Stomach (tissue), 9 donors: ENCODE results near the gene ERBIN. TPM values are rescaled to one million over a fixed set of nuclear protein-coding genes. Genes with fewer than 3 reads are reported as not detected.
"Not testable (repeated sequence)": the region's sequence is repeated elsewhere in the genome, so short reads cannot be mapped to it uniquely, and the experiment has no call there.

ENCODE experiments used
- DNase-seq, 2 donors: peaks; one replicate each; pipeline versions ENCODE4 v3.0.0 to v3.0.0-alpha.2; 2013 to 2019
- H3K27ac ChIP-seq, 5 donors: fragments of 200-600 bp in 4 of 5; sonication (generic) in 4 of 5; one replicate each; pipeline ENCODE4 v1.5.1; 2013 to 2019; ENCODE audit warnings: mild to moderate bottlenecking in 1 of 5, moderate library complexity in 1 of 5
- H3K27me3 ChIP-seq, 3 donors: fragments of 200-600 bp; sonication (generic); one replicate each; pipeline ENCODE4 v1.5.1; 2017 to 2019; ENCODE audit warnings: mixed run types in 1 of 3
- H3K36me3 ChIP-seq, 4 donors: fragments of 200-600 bp; sonication (generic); 1 replicate in 3 of 4; 2 replicates in 1 of 4; pipeline ENCODE4 v1.5.1; 2016 to 2019
- H3K4me1 ChIP-seq, 4 donors: fragments of 200-600 bp; sonication (generic); one replicate each; pipeline ENCODE4 v1.5.1; 2016 to 2019
- H3K4me3 ChIP-seq, 4 donors: fragments of 200-600 bp; sonication (generic) in 3 of 4; one replicate each; pipeline ENCODE4 v1.5.1; 2016 to 2019; ENCODE audit warnings: mild to moderate bottlenecking in 1 of 4
- H3K9me3 ChIP-seq, 4 donors: fragments of 200-600 bp; sonication (generic); one replicate each; pipeline ENCODE4 v1.5.1; 2016 to 2019
- EP300 ChIP-seq: sonication (generic); formaldehyde crosslinking; IDR thresholded peaks from one replicate; pipeline ENCODE4 v1.6.1; 2017; ENCODE audit warnings: antibody characterized with exemption
- POLR2A ChIP-seq, 4 donors: fragments of 450-650 bp; IDR thresholded peaks; one replicate each; pipeline ENCODE4 v1.6.1; 2016; ENCODE audit warnings: antibody characterized with exemption in 4 of 4, control low read depth in 2 of 4, mild to moderate bottlenecking in 1 of 4, moderate library complexity in 1 of 4
- POLR2AphosphoS5 ChIP-seq, 3 donors: sonication (generic); formaldehyde crosslinking; IDR thresholded peaks; one replicate each; pipeline ENCODE4 v1.6.1; 2016; ENCODE audit warnings: antibody characterized with exemption in 3 of 3
- WGBS, 5 donors: extraction: QIAGEN DNeasy Blood & Tissue Kit in 3 of 5; methylation state at CpG; one replicate each; pipeline versions ENCODE4 v1.1.5 to v1.1.7; 2013 to 2018; 5-methylcytosine and 5-hydroxymethylcytosine counted together
- intact Hi-C: fragments of 100-400 bp; cut with DNase I; formaldehyde crosslinking; loops from one replicate; pipeline ENCODE4 v1.15.1; 2023; ENCODE audit warnings: low total_unique reads
- polyA plus RNA-seq, 3 donors: library from polyadenylated mRNA; stranded (reverse); fragments of 200-250 nt; gene quantifications; one replicate each; pipeline ENCODE4 v1.2.3, GENCODE V29; 2013
- total RNA-seq, 5 donors: library from RNA; depleted of rRNA; stranded (reverse); fragments of >200 nt; gene quantifications; one replicate each; pipeline versions ENCODE4 v1.1.0 to v1.2.3, GENCODE V29; 2014 to 2016
- TF ChIP-seq, protein P1 (sequence below), 7 experiments: fragments of 450-650 bp in 4 of 7; fragments of 200-600 bp in 3 of 7; sonication (generic) in 3 of 7; IDR thresholded peaks; one replicate each; pipeline ENCODE4 v1.5.1; 2016 to 2019; ENCODE audit warnings: antibody characterized with exemption in 7 of 7, control low read depth in 2 of 7, mild to moderate bottlenecking in 1 of 7
- donor health status: healthy with polysubstance abuse.
- donor health status: Bipolar disorder and iron deficiency.
- donor health status: healthy.

Gene ERBIN
- total and polyA plus RNA-seq, 8 donors, result 10.3 to 207 (median 37.2) TPM

GRCh38 chr5:65882278-65882677 lies 44.1 kb upstream of the ERBIN start:
- H3K27me3 ChIP-seq, result no peaks in the 10 kb centered on the region
- WGBS, 5 donors, result 61 to 99% (median 94%) methylated on average over 2 of the region's 2 CpGs

DNA sequence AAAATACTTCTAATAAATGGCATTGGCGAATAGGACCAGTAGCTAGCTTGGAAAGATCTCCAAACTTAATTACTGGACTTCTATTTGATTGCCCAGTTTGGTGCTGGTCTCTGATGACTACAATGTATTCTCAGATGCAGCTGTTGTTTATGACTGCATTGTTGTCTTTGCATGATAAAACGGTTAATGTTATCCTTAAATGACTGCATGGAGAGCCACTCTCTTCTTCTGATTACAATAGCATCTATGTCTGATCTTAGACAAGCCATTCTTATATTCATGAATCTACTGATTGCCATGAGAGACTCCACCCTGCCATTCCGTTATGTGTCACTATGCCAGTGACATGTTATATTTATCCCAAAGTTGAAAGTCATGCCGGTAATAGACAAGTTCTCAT lies 42.9 kb upstream of the ERBIN start:
- peaks cover 0 to 6% (median 0%) of the 10 kb centered on the region in 4 donors for H3K9me3 ChIP-seq
- no peaks in the 10 kb centered on the region for H3K36me3 ChIP-seq
- H3K4me1 ChIP-seq, result no peaks in the 10 kb centered on the region
- H3K27me3 ChIP-seq, result no peaks in the 10 kb centered on the region
- H3K27ac ChIP-seq, result no peak overlapping the region
- WGBS, 5 donors, result 83 to 94% (median 91%) methylated on average over 4 of the region's 4 CpGs
- no peak overlapping the region for H3K4me3 ChIP-seq
- TF ChIP-seq EP300, result no peak
- TF ChIP-seq POLR2A (IDR thresholded peaks at IDR 0.05), result no peak
- intact Hi-C loops, result no loop called here
- no peak for DNase-seq

More at GRCh38 chr5:65882278-65882677, 44.1 kb upstream of the ERBIN start:
- H3K4me1 ChIP-seq, result no peaks in the 10 kb centered on the region
- no peaks in the 10 kb centered on the region for H3K36me3 ChIP-seq
- intact Hi-C loops, result no loop called here
- H3K9me3 ChIP-seq, result peaks cover 0 to 10% (median 0%) of the 10 kb centered on the region in 4 donors
- no peak overlapping the region for H3K4me3 ChIP-seq
- no peak for DNase-seq
- TF ChIP-seq EP300, result no peak
- TF ChIP-seq, protein P1, sequence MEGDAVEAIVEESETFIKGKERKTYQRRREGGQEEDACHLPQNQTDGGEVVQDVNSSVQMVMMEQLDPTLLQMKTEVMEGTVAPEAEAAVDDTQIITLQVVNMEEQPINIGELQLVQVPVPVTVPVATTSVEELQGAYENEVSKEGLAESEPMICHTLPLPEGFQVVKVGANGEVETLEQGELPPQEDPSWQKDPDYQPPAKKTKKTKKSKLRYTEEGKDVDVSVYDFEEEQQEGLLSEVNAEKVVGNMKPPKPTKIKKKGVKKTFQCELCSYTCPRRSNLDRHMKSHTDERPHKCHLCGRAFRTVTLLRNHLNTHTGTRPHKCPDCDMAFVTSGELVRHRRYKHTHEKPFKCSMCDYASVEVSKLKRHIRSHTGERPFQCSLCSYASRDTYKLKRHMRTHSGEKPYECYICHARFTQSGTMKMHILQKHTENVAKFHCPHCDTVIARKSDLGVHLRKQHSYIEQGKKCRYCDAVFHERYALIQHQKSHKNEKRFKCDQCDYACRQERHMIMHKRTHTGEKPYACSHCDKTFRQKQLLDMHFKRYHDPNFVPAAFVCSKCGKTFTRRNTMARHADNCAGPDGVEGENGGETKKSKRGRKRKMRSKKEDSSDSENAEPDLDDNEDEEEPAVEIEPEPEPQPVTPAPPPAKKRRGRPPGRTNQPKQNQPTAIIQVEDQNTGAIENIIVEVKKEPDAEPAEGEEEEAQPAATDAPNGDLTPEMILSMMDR (IDR thresholded peaks at IDR 0.05), result no peak
- TF ChIP-seq POLR2AphosphoS5 (IDR thresholded peaks at IDR 0.05), result no peak
- no peak for TF ChIP-seq POLR2A (IDR thresholded peaks at IDR 0.05)
- no peak overlapping the region for H3K27ac ChIP-seq

DNA sequence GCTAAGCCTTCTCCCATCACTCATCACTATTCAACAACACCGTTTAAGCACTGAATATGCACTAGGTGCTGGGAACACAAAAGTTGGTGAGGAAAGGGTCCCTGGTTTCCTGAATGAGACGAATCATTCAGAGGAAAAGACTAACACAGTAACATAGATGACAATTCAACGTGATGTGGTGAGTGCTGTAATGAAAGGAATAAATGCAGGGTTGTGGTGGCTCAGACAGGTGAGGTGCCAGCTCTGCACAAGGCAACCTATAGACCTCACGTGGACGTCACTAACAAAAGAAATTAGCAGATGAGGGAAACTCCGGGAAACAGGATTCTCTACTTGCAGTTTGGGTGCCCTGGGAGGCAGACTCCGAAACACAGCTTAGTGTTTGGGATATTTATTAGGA lies 40.0 kb upstream of the ERBIN start:
- intact Hi-C loops, result no loop called here
- H3K36me3 ChIP-seq, result no peaks in the 10 kb centered on the region
- H3K4me3 ChIP-seq, result no peak overlapping the region
- H3K4me1 ChIP-seq, result no peaks in the 10 kb centered on the region
- WGBS, 5 donors, result 63 to 75% (median 69%) methylated on average over 7 of the region's 7 CpGs
- H3K27me3 ChIP-seq, result no peaks in the 10 kb centered on the region
- H3K9me3 ChIP-seq, result peaks cover 0 to 4% (median 0%) of the 10 kb centered on the region in 4 donors
- DNase-seq, result no peak
- H3K27ac ChIP-seq, result no peak overlapping the region
- TF ChIP-seq EP300, result no peak
- TF ChIP-seq POLR2AphosphoS5 (IDR thresholded peaks at IDR 0.05), result no peak
- TF ChIP-seq, protein P1 (IDR thresholded peaks at IDR 0.05), result no peak
- no peak for TF ChIP-seq POLR2A (IDR thresholded peaks at IDR 0.05)

GRCh38 chr5:65892024-65892423 lies 34.4 kb upstream of the ERBIN start:
- DNase-seq, H3K27ac ChIP-seq, intact Hi-C loops, H3K4me1 ChIP-seq, H3K9me3 ChIP-seq, H3K4me3 ChIP-seq, H3K27me3 ChIP-seq, H3K36me3 ChIP-seq: not testable (repeated sequence)
- WGBS, 5 donors, result 84 to 94% (median 92%) methylated on average over 2 of the region's 2 CpGs

GRCh38 chr5:65892801-65893200 lies 33.6 kb upstream of the ERBIN start:
- H3K27me3 ChIP-seq, result no peaks in the 10 kb centered on the region
- H3K4me3 ChIP-seq, result no peak overlapping the region
- TF ChIP-seq EP300, result no peak
- TF ChIP-seq, protein P1 (IDR thresholded peaks at IDR 0.05), result no peak
- no peak for TF ChIP-seq POLR2A (IDR thresholded peaks at IDR 0.05)
- no peak for TF ChIP-seq POLR2AphosphoS5 (IDR thresholded peaks at IDR 0.05)
- 29 to 49% (median 48%) methylated on average over 1 of the region's 1 CpG for WGBS, 5 donors
- intact Hi-C loops, result no loop called here
- no peaks in the 10 kb centered on the region for H3K9me3 ChIP-seq
- H3K27ac ChIP-seq, result no peak overlapping the region
- H3K4me1 ChIP-seq, result no peaks in the 10 kb centered on the region
- DNase-seq, result no peak
- no peaks in the 10 kb centered on the region for H3K36me3 ChIP-seq
